ENCODE data around the gene C1orf21. TPM values are rescaled to one million over a fixed set of nuclear protein-coding genes. Genes with fewer than 3 reads are reported as not detected.
A peak's percentile ranks its signal among the peaks of the same experiment; 100 is the strongest.

Gene C1orf21
- total and polyA plus RNA-seq, 2 donors (not counting 1 experiment from before 2014, with no cell fraction given): 53.0 to 95.4 TPM

DNA sequence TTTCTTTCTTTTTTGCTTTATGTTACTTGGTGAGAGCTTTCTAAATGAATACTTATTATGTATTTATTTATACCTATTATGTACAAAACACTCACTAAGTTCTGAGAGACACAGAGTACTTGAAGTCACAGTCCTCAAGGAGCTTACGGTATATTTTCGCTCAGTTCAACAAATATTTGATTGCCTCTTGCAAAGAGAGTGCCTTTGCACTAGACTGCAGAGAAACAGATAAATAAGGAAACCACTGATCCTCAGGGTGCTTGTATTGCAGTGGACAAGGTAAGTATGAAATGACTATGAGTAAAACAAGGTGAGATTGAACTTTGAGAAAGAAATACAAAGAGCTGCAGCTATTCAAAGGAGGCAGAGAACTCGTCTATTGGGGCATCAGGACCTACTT lies 123.3 kb downstream of the C1orf21 start:
- no peak for TF ChIP-seq EZH2 (IDR thresholded peaks at IDR 0.05; ENCODE audit: low read length, missing control alignments)
- TF ChIP-seq, protein P1, sequence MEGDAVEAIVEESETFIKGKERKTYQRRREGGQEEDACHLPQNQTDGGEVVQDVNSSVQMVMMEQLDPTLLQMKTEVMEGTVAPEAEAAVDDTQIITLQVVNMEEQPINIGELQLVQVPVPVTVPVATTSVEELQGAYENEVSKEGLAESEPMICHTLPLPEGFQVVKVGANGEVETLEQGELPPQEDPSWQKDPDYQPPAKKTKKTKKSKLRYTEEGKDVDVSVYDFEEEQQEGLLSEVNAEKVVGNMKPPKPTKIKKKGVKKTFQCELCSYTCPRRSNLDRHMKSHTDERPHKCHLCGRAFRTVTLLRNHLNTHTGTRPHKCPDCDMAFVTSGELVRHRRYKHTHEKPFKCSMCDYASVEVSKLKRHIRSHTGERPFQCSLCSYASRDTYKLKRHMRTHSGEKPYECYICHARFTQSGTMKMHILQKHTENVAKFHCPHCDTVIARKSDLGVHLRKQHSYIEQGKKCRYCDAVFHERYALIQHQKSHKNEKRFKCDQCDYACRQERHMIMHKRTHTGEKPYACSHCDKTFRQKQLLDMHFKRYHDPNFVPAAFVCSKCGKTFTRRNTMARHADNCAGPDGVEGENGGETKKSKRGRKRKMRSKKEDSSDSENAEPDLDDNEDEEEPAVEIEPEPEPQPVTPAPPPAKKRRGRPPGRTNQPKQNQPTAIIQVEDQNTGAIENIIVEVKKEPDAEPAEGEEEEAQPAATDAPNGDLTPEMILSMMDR (conservative IDR thresholded peaks at IDR 0.05 in 1 of 2, IDR thresholded peaks at IDR 0.05 in 1 of 2; ENCODE audit: low read depth in 1 of 2, low read length in 2 of 2): no peak
- Histone ChIP-seq H3K4me1 (ENCODE audit: control insufficient read depth, extremely low read depth, insufficient read depth, low read length) (peaks cover 3% of the 10 kb centered on the region), H4K20me1 (ENCODE audit: control insufficient read depth, extremely low read depth, insufficient read depth, low read length) (no peaks in the 10 kb centered on the region), H3K4me2 (ENCODE audit: extremely low read depth, insufficient read depth, low read length) (no peak overlapping the region), H3K27ac (ENCODE audit: insufficient read depth, low read length) (no peak overlapping the region), H3K4me3 (replicated peaks in 1 of 4; ENCODE audit: control extremely low read depth in 1 of 4, insufficient read depth in 1 of 4, low read depth in 3 of 4, low read length in 4 of 4) (no peak overlapping the region), H3K36me3 (ENCODE audit: control insufficient read depth, insufficient read depth, low read length) (no peaks in the 10 kb centered on the region), H2AFZ (ENCODE audit: low read length) (no peak overlapping the region), H3K79me2 (ENCODE audit: control insufficient read depth, insufficient read depth, low read length) (no peaks in the 10 kb centered on the region), H3K9me3 (ENCODE audit: control insufficient read depth, insufficient read depth, low read depth, low read length) (no peaks in the 10 kb centered on the region), H3K27me3 (ENCODE audit: control insufficient read depth, insufficient read depth, low read length) (no peaks in the 10 kb centered on the region), H3K9ac (ENCODE audit: insufficient read depth, low read length) (no peak overlapping the region)
- DNase-seq (ENCODE audit: low read depth in 2 of 2): no peak

DNA sequence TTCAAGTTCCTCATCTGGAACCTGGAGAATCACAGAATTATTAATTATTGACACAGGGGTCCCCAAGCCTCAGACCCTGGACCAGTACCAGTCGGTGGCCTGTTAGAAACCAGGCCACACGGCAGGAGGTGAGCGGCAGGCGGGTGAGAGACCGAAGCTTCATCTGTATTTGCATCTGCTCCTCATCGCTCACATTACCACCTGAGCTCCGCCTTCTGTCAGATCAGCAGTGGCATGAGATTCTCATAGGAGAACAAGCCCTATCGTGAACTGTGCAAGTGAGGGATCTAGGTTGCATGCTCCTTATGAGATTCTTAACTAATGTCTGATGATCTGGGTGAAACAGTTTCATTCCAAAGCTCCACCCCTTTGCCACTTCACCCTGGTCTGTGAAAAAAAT lies 125.9 kb downstream of the C1orf21 start:
- Histone ChIP-seq H2AFZ (ENCODE audit: low read length) (no peak overlapping the region), H4K20me1 (ENCODE audit: control insufficient read depth, extremely low read depth, insufficient read depth, low read length) (no peaks in the 10 kb centered on the region), H3K9ac (ENCODE audit: insufficient read depth, low read length) (no peak overlapping the region), H3K27me3 (ENCODE audit: control insufficient read depth, insufficient read depth, low read length) (no peaks in the 10 kb centered on the region), H3K4me2 (ENCODE audit: extremely low read depth, insufficient read depth, low read length) (no peak overlapping the region), H3K36me3 (ENCODE audit: control insufficient read depth, insufficient read depth, low read length) (no peaks in the 10 kb centered on the region), H3K4me3 (replicated peaks in 1 of 4; ENCODE audit: control extremely low read depth in 1 of 4, insufficient read depth in 1 of 4, low read depth in 3 of 4, low read length in 4 of 4) (no peak overlapping the region), H3K79me2 (ENCODE audit: control insufficient read depth, insufficient read depth, low read length) (no peaks in the 10 kb centered on the region), H3K9me3 (ENCODE audit: control insufficient read depth, insufficient read depth, low read depth, low read length) (no peaks in the 10 kb centered on the region), H3K27ac (ENCODE audit: insufficient read depth, low read length) (no peak overlapping the region), H3K4me1 (ENCODE audit: control insufficient read depth, extremely low read depth, insufficient read depth, low read length) (no peaks in the 10 kb centered on the region)
- no peak for DNase-seq (ENCODE audit: low read depth in 2 of 2)
- no peak for TF ChIP-seq EZH2 (IDR thresholded peaks at IDR 0.05; ENCODE audit: low read length, missing control alignments)
- TF ChIP-seq, protein P1 (conservative IDR thresholded peaks at IDR 0.05 in 1 of 2, IDR thresholded peaks at IDR 0.05 in 1 of 2; ENCODE audit: low read depth in 1 of 2, low read length in 2 of 2): no peak

DNA sequence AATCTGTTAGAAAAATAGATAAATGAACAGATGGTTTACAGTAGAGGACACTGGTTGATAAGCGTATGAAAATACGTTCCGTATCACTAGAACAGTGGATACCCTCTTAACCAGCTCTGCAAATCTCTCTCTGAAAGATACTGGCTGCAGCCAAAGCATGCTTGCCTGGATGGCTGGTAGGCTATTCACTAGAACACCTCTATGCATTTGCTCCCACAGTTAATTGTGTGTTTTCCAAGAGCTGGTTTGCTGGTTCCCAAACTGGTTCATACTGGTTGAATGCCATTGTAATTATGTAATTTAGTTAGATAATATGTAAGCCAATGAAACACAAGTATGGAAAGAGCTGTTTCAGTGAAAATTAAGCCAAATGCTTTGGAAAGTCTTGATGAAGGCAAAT lies 126.6 kb downstream of the C1orf21 start:
- Histone ChIP-seq H3K27me3 (ENCODE audit: control insufficient read depth, insufficient read depth, low read length) (no peaks in the 10 kb centered on the region), H2AFZ (ENCODE audit: low read length) (no peak overlapping the region), H3K9me3 (ENCODE audit: control insufficient read depth, insufficient read depth, low read depth, low read length) (no peaks in the 10 kb centered on the region), H3K4me3 (replicated peaks in 1 of 4; ENCODE audit: control extremely low read depth in 1 of 4, insufficient read depth in 1 of 4, low read depth in 3 of 4, low read length in 4 of 4) (no peak overlapping the region), H3K36me3 (ENCODE audit: control insufficient read depth, insufficient read depth, low read length) (no peaks in the 10 kb centered on the region), H3K9ac (ENCODE audit: insufficient read depth, low read length) (no peak overlapping the region), H4K20me1 (ENCODE audit: control insufficient read depth, extremely low read depth, insufficient read depth, low read length) (no peaks in the 10 kb centered on the region), H3K27ac (ENCODE audit: insufficient read depth, low read length) (no peak overlapping the region), H3K4me1 (ENCODE audit: control insufficient read depth, extremely low read depth, insufficient read depth, low read length) (no peaks in the 10 kb centered on the region), H3K4me2 (ENCODE audit: extremely low read depth, insufficient read depth, low read length) (no peak overlapping the region), H3K79me2 (ENCODE audit: control insufficient read depth, insufficient read depth, low read length) (no peaks in the 10 kb centered on the region)
- TF ChIP-seq EZH2 (IDR thresholded peaks at IDR 0.05; ENCODE audit: low read length, missing control alignments): no peak
- TF ChIP-seq, protein P1 (conservative IDR thresholded peaks at IDR 0.05 in 1 of 2, IDR thresholded peaks at IDR 0.05 in 1 of 2; ENCODE audit: low read depth in 1 of 2, low read length in 2 of 2): no peak
- peak in 1 of 2 donors; percentile 16 for DNase-seq (ENCODE audit: low read depth in 2 of 2)

Data from fibroblast of lung (primary cell).